Measurements from ENCODE around the gene ACOX1.

The ACOX1 gene

GRCh38 chr17:75978938-75979704 lies at the start of gene ACOX1, which contains the start of gene TEN1:
Gene ACOX1 (minus strand): TSS chr17:75979166. CDS start chr17:75979073, 93 bp downstream.
Gene TEN1 (plus strand): TSS chr17:75979240. CDS start chr17:75986193, 6,953 bp downstream.
- DNase-seq (ENCODE audit: low spot score) = peak; percentile 97

GRCh38 chr17:76027159-76027839 lies 48.3 kb upstream of the ACOX1 start, which contains the start of gene EVPL:
Gene EVPL (minus strand): TSS chr17:76027306. CDS start chr17:76027198, 108 bp downstream.
- DNase-seq (ENCODE audit: low spot score) = no peak

- DNase-seq (ENCODE audit: low spot score) = no peak
These were observed 47.8 kb upstream of the ACOX1 start for GRCh38 chr17:76026714-76027158.

GRCh38 chr17:76025294-76025693 lies 46.3 kb upstream of the ACOX1 start:
- no peak for DNase-seq (ENCODE audit: low spot score)

GRCh38 chr17:76024353-76024752 lies 45.4 kb upstream of the ACOX1 start:
- no peak for DNase-seq (ENCODE audit: low spot score)

- DNase-seq (ENCODE audit: low spot score) = no peak
These were observed 44.9 kb upstream of the ACOX1 start for GRCh38 chr17:76023900-76024237.

- no peak for DNase-seq (ENCODE audit: low spot score)
These were observed 44.3 kb upstream of the ACOX1 start for GRCh38 chr17:76022973-76023899.

- DNase-seq (ENCODE audit: low spot score) = no peak
These were observed 43.3 kb upstream of the ACOX1 start for GRCh38 chr17:76022285-76022684.

- DNase-seq (ENCODE audit: low spot score) = no peak
These were observed 41.0 kb upstream of the ACOX1 start for GRCh38 chr17:76019833-76020467.

- DNase-seq (ENCODE audit: low spot score) = no peak
These were observed 39.8 kb upstream of the ACOX1 start for GRCh38 chr17:76018801-76019200.

- DNase-seq (ENCODE audit: low spot score) = no peak
These were observed 39.3 kb upstream of the ACOX1 start for GRCh38 chr17:76018340-76018680.

- no peak for DNase-seq (ENCODE audit: low spot score)
These were observed 38.7 kb upstream of the ACOX1 start for GRCh38 chr17:76017481-76018339.

- no peak for DNase-seq (ENCODE audit: low spot score)
These were observed 35.9 kb upstream of the ACOX1 start for GRCh38 chr17:76014925-76015261.

- peak; percentile 21 for DNase-seq (ENCODE audit: low spot score)
These were observed 35.3 kb upstream of the ACOX1 start for GRCh38 chr17:76014100-76014924.

GRCh38 chr17:76013377-76013932 lies 34.5 kb upstream of the ACOX1 start:
- no peak for DNase-seq (ENCODE audit: low spot score)

- DNase-seq (ENCODE audit: low spot score) = no peak
These were observed 33.0 kb upstream of the ACOX1 start for GRCh38 chr17:76011951-76012350.

- DNase-seq (ENCODE audit: low spot score) = no peak
These were observed 31.1 kb upstream of the ACOX1 start for GRCh38 chr17:76009969-76010661.

- DNase-seq (ENCODE audit: low spot score) = no peak
These were observed 30.5 kb upstream of the ACOX1 start for GRCh38 chr17:76009447-76009846.
